Ramos (cell line): ENCODE data around the gene IRX4.
"Not testable (repeated sequence)": the region's sequence is repeated elsewhere in the genome, so short reads cannot be mapped to it uniquely, and the experiment has no call there.

Experiments used
- in situ Hi-C: fragments of 300-500 bp; cut with MboI; formaldehyde crosslinking; loops from one replicate; pipeline ENCODE4 v1.14.3; 2022; ENCODE audit warnings: low sequenced_read_pairs; ENCODE audit not compliant: unreplicated experiment

Gene IRX4

GRCh38 chr5:1880377-1881025, 2.2 kb downstream of the IRX4 start:
- in situ Hi-C loops: no loop called here

GRCh38 chr5:1879292-1880263, 3.1 kb downstream of the IRX4 start:
- in situ Hi-C loops: no loop called here

- in situ Hi-C loops: no loop called here
These were observed 4.5 kb downstream of the IRX4 start for GRCh38 chr5:1878050-1878849.

GRCh38 chr5:1877103-1878049, 5.3 kb downstream of the IRX4 start:
- in situ Hi-C loops: no loop called here

- in situ Hi-C loops: no loop called here
These were observed 6.1 kb downstream of the IRX4 start for GRCh38 chr5:1876660-1877064.

GRCh38 chr5:1875843-1876659, 6.7 kb downstream of the IRX4 start:
- in situ Hi-C loops: no loop called here

- in situ Hi-C loops: no loop called here
These were observed 7.4 kb downstream of the IRX4 start for GRCh38 chr5:1875281-1875842.

GRCh38 chr5:1874771-1875220, 7.9 kb downstream of the IRX4 start:
- in situ Hi-C loops: no loop called here

GRCh38 chr5:1874348-1874747, 8.4 kb downstream of the IRX4 start:
- in situ Hi-C loops: no loop called here

- in situ Hi-C loops: no loop called here
These were observed 9.3 kb downstream of the IRX4 start for GRCh38 chr5:1873243-1873959.

- in situ Hi-C loops: no loop called here
These were observed 11.3 kb downstream of the IRX4 start for GRCh38 chr5:1871441-1871840.

- in situ Hi-C loops: not testable (repeated sequence)
These were observed 12.1 kb downstream of the IRX4 start for GRCh38 chr5:1870435-1871272.

GRCh38 chr5:1868886-1869475, 13.7 kb downstream of the IRX4 start:
- in situ Hi-C loops: no loop called here

- in situ Hi-C loops: no loop called here
These were observed 14.9 kb downstream of the IRX4 start for GRCh38 chr5:1867815-1868143.

- in situ Hi-C loops: no loop called here
These were observed 15.5 kb downstream of the IRX4 start for GRCh38 chr5:1867114-1867814.

GRCh38 chr5:1865948-1866347, 16.8 kb downstream of the IRX4 start:
- in situ Hi-C loops: no loop called here
